ENCODE measurements around the gene ABCF2.

Gene ABCF2

DNA sequence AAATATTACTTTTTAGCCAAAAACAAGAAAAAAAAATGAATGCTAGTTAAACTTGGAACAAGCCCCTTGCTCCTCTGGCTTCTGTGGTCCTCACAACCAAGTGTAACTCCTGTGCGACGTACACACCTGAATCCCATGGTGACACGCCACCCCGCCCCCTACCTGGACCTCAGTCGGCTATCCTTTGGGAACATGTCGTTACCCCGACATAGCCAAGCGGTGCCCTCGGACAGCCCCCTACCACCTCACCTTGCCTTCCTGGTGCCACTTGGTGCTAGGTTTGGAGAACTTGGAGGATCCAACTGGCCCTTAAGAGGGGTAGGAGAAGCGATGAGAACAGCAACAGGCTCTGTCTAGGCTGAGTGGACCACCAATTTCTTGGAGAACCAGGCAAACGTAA is 33.5 kb upstream of the ABCF2 start:
- Mint-ChIP-seq H3K4me3 (no peak overlapping the region), H3K27ac (no peak overlapping the region), H3K36me3 (no peaks in the 10 kb centered on the region), H3K4me1 (ENCODE audit: low read depth) (no peaks in the 10 kb centered on the region), H3K27me3 (no peaks in the 10 kb centered on the region), H3K9me3 (ENCODE audit: low read depth) (no peaks in the 10 kb centered on the region)

DNA sequence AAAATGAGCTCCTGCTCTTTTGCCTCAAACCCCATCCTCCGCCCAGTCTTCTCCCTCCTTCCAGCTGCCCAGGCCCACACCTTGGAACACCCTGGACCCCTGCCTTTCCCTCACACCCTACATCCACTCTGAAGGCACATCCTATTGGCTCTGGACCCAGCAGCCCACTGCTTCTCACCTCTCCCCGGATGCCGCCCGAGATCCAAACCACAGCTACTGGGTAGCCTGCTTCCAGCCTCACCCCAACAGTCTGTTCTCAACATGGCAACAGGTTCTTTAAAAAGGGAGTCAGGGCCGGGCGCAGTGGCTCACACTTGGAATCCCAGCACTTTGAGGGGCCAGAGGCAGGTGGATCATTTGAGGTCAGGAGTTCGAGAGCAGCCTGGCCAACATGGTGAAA is 31.0 kb upstream of the ABCF2 start:
- Mint-ChIP-seq H3K36me3 (no peaks in the 10 kb centered on the region), H3K27me3 (no peaks in the 10 kb centered on the region), H3K27ac (no peak overlapping the region), H3K4me3 (no peak overlapping the region), H3K4me1 (ENCODE audit: low read depth) (no peaks in the 10 kb centered on the region), H3K9me3 (ENCODE audit: low read depth) (no peaks in the 10 kb centered on the region)

DNA sequence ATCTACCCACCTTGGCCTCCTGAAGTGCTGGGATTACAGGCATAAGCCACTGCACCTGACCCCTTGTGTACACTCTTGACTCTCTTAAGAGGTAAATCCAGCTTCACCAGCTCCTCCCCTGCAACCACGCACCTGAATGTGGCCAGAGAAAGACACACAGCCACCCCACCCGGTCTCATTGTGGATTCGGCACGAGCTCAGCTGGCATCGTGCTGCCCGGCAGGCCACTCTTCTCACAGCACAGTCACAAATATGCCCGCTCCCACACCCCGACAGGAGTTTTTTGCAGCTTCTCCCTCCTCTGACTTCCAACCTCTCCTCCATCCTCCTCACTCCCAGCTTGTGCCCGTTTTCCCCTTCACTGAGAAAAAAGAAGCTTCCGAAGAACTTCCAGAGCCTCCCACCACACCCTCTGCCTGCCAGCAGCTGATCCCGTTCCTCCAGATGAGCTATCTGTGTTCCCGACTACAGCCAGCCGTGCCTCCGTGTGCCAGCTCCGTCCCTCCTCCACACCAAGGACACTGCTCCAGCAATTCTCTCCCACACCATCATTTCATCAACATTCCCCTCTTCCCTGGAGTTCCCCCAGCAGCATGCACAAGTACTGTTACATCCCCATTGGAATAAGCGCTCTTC is 29.5 kb upstream of the ABCF2 start:
- no peaks in the 10 kb centered on the region for H3K9me3 Mint-ChIP-seq (ENCODE audit: low read depth)

DNA sequence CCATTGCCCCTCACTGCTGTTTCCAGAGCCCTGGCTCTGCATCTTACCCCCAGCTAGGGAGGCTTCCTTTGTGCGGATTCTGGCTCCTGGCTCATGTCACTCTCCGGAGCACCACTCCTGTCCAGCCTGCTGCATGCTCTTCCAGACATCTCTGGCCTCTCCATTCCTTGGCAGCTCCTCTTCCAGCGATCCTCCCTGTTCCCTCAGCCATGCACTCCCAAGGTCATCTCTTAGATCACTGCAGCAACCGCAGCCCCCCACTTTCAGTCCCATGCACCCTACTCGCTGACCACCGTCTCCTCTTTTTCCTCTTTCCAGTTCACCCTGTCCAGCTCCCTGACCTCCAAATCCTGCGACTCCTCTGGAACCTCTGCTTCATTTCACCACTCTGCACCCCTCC is 28.4 kb upstream of the ABCF2 start:
- Mint-ChIP-seq H3K27ac (no peak overlapping the region), H3K9me3 (ENCODE audit: low read depth) (no peaks in the 10 kb centered on the region)

More for the DNA sequence above, 29.5 kb upstream of the ABCF2 start:
- Mint-ChIP-seq H3K4me3 (no peak overlapping the region), H3K27ac (no peak overlapping the region), H3K36me3 (no peaks in the 10 kb centered on the region), H3K27me3 (no peaks in the 10 kb centered on the region), H3K4me1 (ENCODE audit: low read depth) (peaks cover 6% of the 10 kb centered on the region)

DNA sequence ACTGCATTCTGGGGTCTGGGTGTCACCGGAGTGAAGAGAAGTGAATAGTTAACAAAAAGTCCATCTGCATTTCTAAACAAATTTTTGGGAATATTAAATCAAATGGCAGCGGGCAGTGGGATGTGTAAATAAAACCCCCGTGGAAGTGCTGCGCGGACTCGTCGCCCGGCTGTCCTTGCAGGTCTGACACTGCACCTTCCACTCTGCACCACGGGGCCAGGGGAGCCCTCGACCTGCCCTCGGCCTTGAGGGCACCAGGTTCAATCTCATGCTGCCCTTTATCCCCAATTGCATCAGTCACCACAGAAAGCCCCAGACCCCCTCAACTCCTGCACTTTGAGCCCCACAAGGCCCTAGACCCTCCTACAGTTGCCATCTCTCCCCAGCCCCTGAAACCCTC is 27.8 kb upstream of the ABCF2 start:
- Mint-ChIP-seq H3K4me3 (no peak overlapping the region), H3K27me3 (no peaks in the 10 kb centered on the region), H3K4me1 (ENCODE audit: low read depth) (peaks cover 19% of the 10 kb centered on the region), H3K9me3 (ENCODE audit: low read depth) (no peaks in the 10 kb centered on the region), H3K27ac (no peak overlapping the region), H3K36me3 (no peaks in the 10 kb centered on the region)

More for the DNA sequence above, 28.4 kb upstream of the ABCF2 start:
- H3K36me3 Mint-ChIP-seq: no peaks in the 10 kb centered on the region
- no peak overlapping the region for H3K4me3 Mint-ChIP-seq
- H3K4me1 Mint-ChIP-seq (ENCODE audit: low read depth): peaks cover 15% of the 10 kb centered on the region
- H3K27me3 Mint-ChIP-seq: no peaks in the 10 kb centered on the region

DNA sequence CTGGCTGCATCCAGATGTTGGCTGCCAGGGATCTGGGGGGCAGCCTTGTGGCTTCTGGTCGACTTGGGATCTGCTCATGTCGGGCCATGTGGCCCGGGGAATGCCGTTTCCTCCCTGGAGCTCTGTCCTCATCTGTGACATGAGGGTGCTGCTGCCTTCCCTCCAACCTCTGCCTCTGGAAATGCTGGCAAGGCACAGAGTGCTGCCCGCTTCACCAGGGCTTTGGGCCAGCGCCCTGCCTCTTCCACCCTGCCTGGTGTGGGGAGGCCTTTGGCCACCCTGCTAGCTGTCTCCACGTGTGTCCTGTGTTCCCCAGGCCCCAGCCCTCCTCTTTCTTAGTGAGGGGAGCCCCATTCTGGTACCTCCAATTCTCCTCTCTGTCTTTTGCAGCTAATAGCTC is 27.3 kb upstream of the ABCF2 start:
- Mint-ChIP-seq H3K36me3 (no peaks in the 10 kb centered on the region), H3K9me3 (ENCODE audit: low read depth) (no peaks in the 10 kb centered on the region), H3K4me3 (no peak overlapping the region), H3K27ac (no peak overlapping the region), H3K4me1 (ENCODE audit: low read depth) (peaks cover 21% of the 10 kb centered on the region), H3K27me3 (no peaks in the 10 kb centered on the region)

DNA sequence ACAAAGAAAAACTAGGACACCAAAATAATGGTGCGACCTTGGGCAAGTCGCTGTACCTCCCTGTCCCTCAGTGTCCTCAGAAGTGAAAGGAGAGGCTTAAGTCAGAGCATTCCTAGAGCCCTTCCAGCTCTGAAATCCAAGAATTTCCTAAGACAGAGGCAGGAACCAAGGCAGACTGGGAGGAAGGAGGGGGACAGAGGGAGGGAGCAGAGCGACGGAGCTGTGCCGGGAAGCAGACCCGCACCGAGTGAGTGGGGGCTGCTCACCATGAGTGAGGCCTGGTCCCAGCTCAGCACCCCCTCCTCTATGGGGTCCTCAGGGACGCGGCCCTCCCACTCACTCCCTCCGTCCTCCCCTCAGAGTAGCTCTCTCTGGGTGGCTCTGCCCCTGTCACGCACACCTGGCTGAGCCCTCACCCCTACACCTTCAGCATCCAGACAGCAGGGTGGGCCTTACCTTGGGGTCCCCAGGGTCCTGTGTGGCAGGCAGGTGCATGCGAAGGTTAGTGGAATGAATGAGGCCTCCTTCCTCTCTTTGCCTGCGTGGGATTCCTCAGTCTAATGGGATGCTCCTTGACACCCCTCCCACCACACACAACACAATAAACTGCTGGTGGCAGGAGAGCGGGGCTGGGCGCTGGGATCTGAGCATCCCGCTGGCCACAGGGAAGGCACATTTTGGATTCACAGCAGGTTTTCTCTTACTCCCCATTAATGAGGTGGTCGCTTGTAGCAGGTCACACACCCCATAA is 26.1 kb upstream of the ABCF2 start:
- H3K9me3 Mint-ChIP-seq (ENCODE audit: low read depth): no peaks in the 10 kb centered on the region
- H3K4me3 Mint-ChIP-seq: peak overlapping the region; percentile 69
- H3K4me1 Mint-ChIP-seq (ENCODE audit: low read depth): peaks cover 26% of the 10 kb centered on the region
- no peaks in the 10 kb centered on the region for H3K36me3 Mint-ChIP-seq
- H3K27me3 Mint-ChIP-seq: no peaks in the 10 kb centered on the region
- H3K27ac Mint-ChIP-seq: no peak overlapping the region

DNA sequence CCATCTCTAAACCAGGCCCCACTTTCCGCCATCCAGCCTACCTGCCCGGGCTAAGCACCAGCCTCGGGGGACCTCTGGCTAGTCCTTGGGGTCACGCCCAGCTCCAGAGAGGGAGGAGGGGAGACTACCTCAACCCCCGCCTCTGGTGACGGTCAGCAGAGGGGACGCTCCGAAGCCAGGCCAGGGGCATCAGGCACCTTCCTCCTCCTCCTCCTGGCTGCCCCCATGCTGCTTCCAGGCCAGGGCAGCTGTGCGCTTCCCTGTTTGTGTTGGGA is 25.5 kb upstream of the ABCF2 start:
- H3K36me3 Mint-ChIP-seq: no peaks in the 10 kb centered on the region
- H3K4me3 Mint-ChIP-seq: peak overlapping the region; percentile 69
- peaks cover 30% of the 10 kb centered on the region for H3K4me1 Mint-ChIP-seq (ENCODE audit: low read depth)
- no peak overlapping the region for H3K27ac Mint-ChIP-seq
- no peaks in the 10 kb centered on the region for H3K9me3 Mint-ChIP-seq (ENCODE audit: low read depth)
- H3K27me3 Mint-ChIP-seq: no peaks in the 10 kb centered on the region

DNA sequence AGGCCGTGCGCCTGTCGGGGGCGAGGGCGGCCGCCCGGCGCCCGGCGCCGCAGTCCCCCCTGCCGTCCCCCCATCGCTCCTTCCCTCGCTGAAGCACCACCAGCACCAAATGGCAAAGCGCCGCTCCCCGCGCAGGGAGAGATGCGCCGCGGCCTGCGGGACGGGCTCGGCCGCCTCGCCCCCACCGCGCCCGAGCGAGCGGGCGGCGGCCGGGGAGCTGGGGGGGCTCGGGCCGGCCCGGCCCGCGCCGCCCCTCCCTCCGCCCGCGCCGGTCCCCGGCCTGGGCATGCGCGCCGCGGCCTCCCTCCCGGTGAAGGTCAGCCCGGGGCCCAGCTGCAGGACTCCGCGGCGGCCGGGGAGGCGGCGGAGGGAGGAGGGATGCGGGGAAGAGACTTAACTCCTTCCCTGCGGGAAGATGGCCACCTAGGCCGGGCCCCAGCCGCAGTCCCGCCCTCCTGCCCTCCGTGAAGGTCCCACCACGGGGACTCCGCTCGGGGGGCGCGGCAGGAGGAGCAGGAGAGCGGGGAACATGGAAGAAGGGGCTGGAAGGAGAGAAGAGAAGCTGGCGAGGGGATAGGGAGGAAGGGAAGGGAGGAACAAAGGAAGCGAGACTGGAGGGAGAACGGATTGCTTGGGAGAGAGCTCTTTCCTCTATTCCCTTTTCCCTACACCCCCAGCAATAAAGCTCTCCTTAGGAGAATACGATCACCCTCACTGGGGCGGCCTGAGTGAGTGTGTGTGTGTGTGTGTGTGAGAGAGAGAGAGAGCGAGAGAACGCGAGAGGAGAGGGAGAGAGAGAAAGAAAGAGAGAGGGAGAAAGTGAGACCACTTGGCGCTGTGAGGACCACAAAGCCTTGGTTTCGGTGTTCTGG is 24.9 kb upstream of the ABCF2 start:
- H3K27me3 Mint-ChIP-seq: no peaks in the 10 kb centered on the region
- H3K27ac Mint-ChIP-seq: no peak overlapping the region
- peak overlapping the region; percentile 65 for H3K4me3 Mint-ChIP-seq
- H3K4me1 Mint-ChIP-seq (ENCODE audit: low read depth): peaks cover 30% of the 10 kb centered on the region
- H3K36me3 Mint-ChIP-seq: no peaks in the 10 kb centered on the region
- H3K9me3 Mint-ChIP-seq (ENCODE audit: low read depth): no peaks in the 10 kb centered on the region

DNA sequence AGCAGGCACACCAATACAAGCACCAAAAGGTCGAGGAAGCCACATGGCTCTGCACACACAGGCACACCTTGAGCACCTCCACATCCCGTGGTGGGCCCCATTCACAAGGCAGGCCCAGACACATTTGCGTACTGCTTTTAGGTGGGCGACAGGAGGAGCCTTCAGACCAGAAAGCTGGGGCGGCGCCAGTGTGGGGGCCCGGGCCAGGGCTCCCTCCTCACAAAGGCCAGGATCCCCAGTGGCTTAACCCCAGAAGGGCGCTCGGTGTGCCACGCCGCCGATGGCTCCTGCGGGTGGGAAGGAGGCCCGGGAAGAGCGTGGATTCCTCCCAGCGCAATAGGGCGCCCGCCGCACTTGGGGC is 24.3 kb upstream of the ABCF2 start:
- Mint-ChIP-seq H3K36me3 (no peaks in the 10 kb centered on the region), H3K4me3 (peak overlapping the region; percentile 73), H3K9me3 (ENCODE audit: low read depth) (no peaks in the 10 kb centered on the region), H3K27me3 (no peaks in the 10 kb centered on the region), H3K4me1 (ENCODE audit: low read depth) (peaks cover 30% of the 10 kb centered on the region), H3K27ac (peak overlapping the region; percentile 35)

DNA sequence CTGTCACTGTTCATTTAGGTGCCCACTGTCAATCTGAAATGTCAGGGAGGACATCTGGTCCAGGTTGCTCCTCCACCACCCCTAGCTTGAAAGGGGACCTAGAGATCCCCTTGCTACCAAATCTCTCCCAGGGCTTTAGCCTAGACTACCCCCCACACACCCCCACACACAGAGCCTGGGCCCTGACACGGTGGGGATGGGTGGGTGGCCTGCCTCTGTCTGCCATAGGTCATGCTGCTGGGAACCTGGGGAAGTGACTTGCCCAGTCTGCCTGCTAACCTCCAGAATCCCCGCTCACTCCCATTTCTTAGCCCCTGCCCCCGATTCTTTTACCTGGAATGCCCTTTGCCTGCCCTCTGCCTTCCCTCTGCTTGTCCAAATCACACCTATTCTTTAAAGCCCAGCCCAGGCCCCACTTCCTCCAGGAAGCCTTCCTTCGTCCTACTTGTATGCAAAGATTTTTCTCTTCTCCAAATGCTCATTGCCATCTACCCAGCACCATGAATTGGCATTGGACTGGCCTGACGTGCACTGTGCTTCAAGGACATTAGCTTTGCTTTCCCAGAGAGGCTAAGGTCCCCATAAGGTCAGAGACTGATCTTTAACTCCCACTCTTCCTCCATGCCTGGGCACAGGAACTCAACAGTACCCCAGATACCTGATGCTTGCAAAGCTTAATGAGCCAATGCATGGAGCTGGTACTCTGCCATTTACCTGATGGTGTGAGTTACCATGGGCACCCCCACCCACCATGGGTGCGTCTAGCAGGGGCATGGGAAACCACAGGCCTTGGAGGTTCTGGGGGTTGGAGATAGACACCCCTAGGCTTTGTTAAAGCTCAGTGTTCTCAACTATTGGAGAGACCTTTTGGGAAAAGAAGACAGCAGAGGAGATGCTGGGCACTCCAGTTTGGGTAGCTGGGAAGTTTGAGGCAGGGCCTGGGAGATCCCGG is 23.5 kb upstream of the ABCF2 start:
- H3K4me3 Mint-ChIP-seq: peak overlapping the region; percentile 73
- H3K4me1 Mint-ChIP-seq (ENCODE audit: low read depth): peaks cover 33% of the 10 kb centered on the region
- H3K27me3 Mint-ChIP-seq: no peaks in the 10 kb centered on the region
- H3K36me3 Mint-ChIP-seq: no peaks in the 10 kb centered on the region
- peak overlapping the region; percentile 4 for H3K27ac Mint-ChIP-seq
- H3K9me3 Mint-ChIP-seq (ENCODE audit: low read depth): no peaks in the 10 kb centered on the region

DNA sequence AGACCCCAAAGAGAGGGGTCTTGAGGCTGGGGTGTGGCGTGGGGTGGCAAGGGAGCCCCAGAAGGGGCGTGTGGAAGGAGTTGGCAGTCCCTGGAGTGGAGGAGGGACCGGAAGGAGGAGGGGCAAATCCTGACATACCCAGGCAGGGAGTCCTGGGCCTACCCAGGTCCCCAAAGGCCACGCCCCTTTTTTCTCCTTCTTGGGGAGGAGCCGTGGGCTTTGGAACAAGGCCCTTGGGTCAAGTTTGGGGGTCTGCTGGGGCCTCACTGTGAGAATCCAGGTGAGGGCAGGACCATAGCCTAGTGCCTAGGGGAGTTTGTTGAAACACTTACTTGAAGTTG is 22.7 kb upstream of the ABCF2 start:
- Mint-ChIP-seq H3K36me3 (no peaks in the 10 kb centered on the region), H3K9me3 (ENCODE audit: low read depth) (no peaks in the 10 kb centered on the region), H3K4me3 (peak overlapping the region; percentile 65), H3K4me1 (ENCODE audit: low read depth) (peaks cover 34% of the 10 kb centered on the region), H3K27me3 (no peaks in the 10 kb centered on the region), H3K27ac (no peak overlapping the region)

DNA sequence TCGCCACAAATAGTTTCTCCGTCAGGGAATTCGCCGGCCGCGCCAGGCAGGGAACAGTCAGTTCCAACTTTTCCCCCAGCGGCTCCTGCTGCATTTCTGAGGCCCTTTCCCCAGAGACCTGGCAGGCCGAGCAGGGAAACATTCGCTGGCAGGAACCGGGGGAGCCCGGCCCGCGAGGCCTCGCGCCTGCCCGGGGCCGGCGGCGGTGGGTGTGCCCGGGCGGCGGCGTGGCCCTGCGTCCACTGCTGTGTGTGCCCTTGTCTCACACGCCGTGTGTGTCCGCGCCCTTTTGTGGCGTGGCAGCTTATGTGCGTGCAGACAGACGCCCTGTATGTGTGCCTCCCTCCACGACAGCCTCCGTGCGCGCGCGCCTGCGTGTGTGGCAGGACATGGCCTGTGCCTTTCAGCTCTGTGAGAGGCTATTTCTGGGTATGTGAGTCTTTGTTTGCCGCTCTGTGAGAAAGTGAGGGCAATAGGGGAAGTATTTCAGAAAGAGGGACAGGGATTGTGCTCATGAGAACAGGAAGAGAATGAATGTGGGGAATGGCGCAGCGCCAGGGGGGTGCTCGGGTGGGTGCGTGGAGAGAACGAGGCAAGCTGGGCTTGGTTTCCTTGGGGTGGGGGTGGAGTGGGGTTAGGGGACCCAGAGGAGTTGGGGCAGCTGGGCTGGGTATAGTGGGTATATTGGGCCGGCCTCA is 22.2 kb upstream of the ABCF2 start:
- Mint-ChIP-seq H3K27ac (no peak overlapping the region), H3K9me3 (ENCODE audit: low read depth) (no peaks in the 10 kb centered on the region), H3K36me3 (no peaks in the 10 kb centered on the region), H3K27me3 (no peaks in the 10 kb centered on the region), H3K4me3 (peak overlapping the region; percentile 65), H3K4me1 (ENCODE audit: low read depth) (peaks cover 39% of the 10 kb centered on the region)

DNA sequence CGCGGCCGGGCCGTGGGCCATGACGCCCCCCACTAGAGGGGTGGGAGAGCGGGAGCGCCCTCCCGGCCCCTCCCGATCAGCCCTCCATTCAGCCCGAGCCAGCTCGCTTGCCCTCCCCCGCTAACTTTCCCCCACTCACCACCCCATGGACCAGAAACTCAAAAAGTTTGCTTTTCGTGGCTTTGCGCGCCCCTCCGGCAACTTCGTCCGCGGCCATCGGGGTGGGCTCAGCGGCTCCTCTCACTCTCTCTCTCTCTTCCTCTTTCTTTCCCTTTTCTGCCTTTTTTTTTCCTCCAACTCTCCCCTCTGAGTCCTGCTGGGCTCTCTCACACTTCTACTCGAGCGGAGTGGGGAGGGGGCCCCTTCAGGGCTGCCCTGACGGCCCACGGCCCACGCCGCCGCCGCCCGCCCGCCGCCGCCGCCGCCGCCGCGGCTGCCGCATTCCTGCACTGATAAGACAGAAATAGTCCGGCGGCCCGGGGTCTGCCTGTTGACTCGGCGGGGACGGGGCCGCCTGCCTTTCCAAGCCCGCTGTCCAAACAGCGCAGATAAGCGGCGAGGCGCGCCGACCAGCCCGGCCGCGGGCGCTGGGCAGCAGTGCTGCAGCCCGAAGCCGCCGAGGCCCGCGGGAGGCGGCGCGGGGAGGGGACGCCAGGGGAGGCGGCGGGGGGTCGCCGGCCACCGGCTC is 21.5 kb upstream of the ABCF2 start, which contains the start of gene SMARCD3:
Gene SMARCD3 (minus strand): TSS at position 349 of the 688 bp plus-strand sequence. CDS start 132 bp downstream, at position 217.
- peaks cover 46% of the 10 kb centered on the region for H3K4me1 Mint-ChIP-seq (ENCODE audit: low read depth)
- peak within 1 kb of the TSS; percentile 85 for H3K4me3 Mint-ChIP-seq
- no peaks in the 10 kb centered on the region for H3K36me3 Mint-ChIP-seq
- no peaks in the 10 kb centered on the region for H3K9me3 Mint-ChIP-seq (ENCODE audit: low read depth)
- H3K27me3 Mint-ChIP-seq: no peaks in the 10 kb centered on the region
- H3K27ac Mint-ChIP-seq: no peak within 1 kb of the TSS

All from activated naive CD8-positive, alpha-beta T cell (primary cell).